Hematopoietic multipotent progenitor cell treated with erythropoietin and hydrocortisone succinate and interleukin-3 and kit ligand, for 6 days (in vitro differentiated cells): ENCODE data around the gene AKAP3.

ENCODE experiments used
- DNase-seq: peaks from one replicate; pipeline ENCODE4 v3.0.0-alpha.2; 2015

The AKAP3 gene

GRCh38 chr12:4648501-4649357, at the start of gene AKAP3, which contains the start of gene NDUFA9:
Gene AKAP3 (minus strand): TSS chr12:4649051. CDS start chr12:4638196, 10,855 bp downstream.
Gene NDUFA9 (plus strand): TSS chr12:4649114. CDS start chr12:4649127, 13 bp downstream.
- DNase-seq = peak; percentile 93

- DNase-seq = no peak
These were observed 41.9 kb upstream of the AKAP3 start for GRCh38 chr12:4690760-4691159.

- no peak for DNase-seq
These were observed 36.5 kb upstream of the AKAP3 start for GRCh38 chr12:4685317-4685716.

- DNase-seq = no peak
These were observed 32.9 kb upstream of the AKAP3 start for GRCh38 chr12:4681732-4682131.

GRCh38 chr12:4679711-4680110, 30.9 kb upstream of the AKAP3 start:
- DNase-seq = no peak

GRCh38 chr12:4665236-4665635, 16.4 kb upstream of the AKAP3 start:
- DNase-seq = no peak

- peak; percentile 24 for DNase-seq
These were observed 15.2 kb upstream of the AKAP3 start for GRCh38 chr12:4663971-4664505.

DNA sequence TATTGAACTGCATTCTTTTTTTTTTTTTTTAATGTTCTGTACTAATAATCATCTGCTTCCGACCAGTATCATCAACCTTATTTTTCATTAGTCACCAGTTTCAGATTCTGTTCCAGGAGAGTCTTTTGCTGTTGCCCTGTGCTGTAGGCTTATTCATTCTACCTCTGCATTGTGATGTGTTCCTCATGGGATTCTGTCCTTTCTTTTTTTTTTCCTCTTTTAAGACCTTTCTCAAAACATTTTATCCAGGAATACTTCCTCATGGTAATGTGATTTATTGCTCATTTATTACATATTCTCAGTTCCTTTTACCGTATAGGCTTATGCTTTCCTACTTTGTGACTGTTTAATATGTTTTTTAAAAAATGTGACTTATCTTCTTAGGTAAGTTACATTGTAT, 4.8 kb upstream of the AKAP3 start:
- no peak for DNase-seq

- DNase-seq = no peak
These were observed 4.4 kb upstream of the AKAP3 start for GRCh38 chr12:4653257-4653656.

DNA sequence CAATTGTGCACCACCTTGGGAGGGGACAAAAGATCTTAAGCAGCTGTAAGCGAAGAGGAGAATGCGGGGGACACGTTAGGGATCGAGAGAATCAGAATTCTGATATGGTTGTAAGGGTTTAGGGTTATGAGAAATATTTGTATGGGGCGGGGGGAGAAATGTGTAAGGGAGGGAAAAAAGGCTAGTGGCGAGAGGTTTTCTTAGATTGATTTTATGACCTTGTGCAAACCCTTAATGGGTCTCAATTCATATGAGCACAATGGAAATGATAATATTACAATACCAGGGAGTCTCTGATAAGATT, 459 bp upstream of the AKAP3 start:
- DNase-seq = no peak

GRCh38 chr12:4648104-4648500, 749 bp downstream of the AKAP3 start:
- peak; percentile 48 for DNase-seq

GRCh38 chr12:4645023-4645422, 3.8 kb downstream of the AKAP3 start:
- no peak for DNase-seq

DNA sequence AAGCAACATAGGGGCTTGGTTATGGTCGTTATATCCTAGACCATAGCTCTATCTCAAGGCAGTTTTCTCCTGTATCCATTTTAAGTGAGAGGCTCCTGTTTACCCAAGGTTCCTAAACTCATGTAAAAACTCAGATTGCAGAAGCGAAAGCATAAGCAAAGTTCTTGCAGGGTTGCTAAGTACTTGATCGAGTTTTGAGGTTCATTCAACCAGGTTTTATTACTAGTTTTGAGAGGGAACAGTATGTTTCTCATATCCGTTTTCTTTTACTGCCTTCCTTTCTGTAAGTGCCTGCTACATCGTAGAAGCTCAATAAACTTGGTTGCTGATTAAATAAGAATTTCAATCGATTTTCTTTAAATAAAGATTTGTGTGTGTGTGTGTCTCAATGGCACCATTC, 5.1 kb downstream of the AKAP3 start:
- DNase-seq = no peak

- no peak for DNase-seq
These were observed 18.6 kb downstream of the AKAP3 start for GRCh38 chr12:4630262-4630661.

- DNase-seq = no peak
These were observed 20.4 kb downstream of the AKAP3 start for GRCh38 chr12:4628406-4628805.

DNA sequence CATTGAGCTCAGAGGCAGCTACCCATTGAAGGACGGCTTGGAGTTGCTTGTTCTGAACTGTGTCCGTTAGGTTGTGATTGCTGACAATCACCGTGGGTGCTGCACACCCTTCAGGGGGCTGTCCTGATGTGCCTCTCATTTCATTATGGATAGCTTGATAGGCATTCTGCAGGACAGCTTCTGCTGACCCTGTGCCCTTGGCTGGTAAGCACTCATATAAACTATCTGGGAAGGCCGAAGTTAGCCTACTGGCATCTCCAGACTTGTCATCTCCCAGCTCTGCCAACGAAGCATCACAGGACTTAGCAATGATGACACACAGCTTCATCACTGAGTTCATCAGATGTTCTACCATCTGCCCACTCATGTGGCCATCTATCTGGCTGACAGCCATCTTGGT, 22.3 kb downstream of the AKAP3 start:
- DNase-seq = no peak

DNA sequence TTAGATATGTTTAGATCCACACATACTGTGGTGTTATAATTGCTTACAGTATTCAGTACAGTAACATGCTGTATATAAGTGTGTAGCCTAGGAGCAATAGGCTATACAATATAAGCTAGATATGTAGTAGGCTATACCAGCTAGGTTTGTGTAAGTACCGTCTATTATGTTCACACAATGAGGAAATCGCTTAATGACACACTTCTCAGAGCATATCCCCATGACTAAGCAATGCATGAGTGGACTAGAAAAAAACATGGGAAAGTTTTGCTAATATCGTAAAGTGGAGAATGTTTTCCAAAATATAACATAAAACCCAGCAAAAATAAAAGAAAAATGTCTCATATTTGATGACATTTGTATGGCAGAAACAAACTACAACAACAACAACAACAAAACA, 27.3 kb downstream of the AKAP3 start:
- DNase-seq = no peak

DNA sequence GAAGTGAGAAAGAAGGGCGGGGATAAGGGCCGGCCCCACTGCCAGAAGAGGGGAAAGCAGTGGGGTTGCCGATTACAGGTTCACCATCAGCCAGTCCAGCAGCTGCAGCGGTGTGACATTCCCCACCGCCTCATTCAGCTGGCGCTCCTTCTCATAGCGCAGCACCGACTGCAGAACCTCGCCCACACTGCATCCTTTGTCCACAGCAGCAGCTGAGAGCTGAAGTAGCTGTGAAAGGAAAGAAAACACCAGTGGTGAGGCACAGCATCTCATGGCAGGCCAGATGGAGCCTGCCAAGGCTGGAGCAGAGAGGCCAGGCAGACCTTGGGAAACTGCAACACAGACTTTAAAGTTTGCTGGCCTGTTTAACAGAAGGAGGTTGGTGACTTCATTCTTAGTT, 33.2 kb downstream of the AKAP3 start:
- no peak for DNase-seq

GRCh38 chr12:4610481-4610880, 38.4 kb downstream of the AKAP3 start:
- no peak for DNase-seq

- no peak for DNase-seq
These were observed 39.8 kb downstream of the AKAP3 start for GRCh38 chr12:4609071-4609470.

DNA sequence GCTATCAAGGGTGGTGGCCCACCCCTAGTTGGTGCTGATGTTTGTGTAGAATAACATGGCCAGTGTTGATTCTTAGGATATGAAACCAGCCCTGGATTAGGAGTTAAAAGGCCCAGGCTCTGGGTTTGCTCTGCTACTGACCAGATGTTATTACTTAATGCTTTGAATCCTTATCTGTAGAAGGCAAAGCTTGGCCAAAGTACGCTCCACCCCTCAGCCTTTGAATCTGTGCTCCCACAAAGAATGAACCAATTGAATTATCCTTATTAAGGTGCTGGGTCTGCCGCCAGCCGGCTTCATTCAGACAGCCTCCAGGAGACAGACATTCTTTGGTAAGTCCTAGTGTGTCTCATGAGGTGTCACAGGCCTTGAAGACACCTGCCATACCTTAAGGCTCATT, 41.8 kb downstream of the AKAP3 start:
- DNase-seq = peak; percentile 6

DNA sequence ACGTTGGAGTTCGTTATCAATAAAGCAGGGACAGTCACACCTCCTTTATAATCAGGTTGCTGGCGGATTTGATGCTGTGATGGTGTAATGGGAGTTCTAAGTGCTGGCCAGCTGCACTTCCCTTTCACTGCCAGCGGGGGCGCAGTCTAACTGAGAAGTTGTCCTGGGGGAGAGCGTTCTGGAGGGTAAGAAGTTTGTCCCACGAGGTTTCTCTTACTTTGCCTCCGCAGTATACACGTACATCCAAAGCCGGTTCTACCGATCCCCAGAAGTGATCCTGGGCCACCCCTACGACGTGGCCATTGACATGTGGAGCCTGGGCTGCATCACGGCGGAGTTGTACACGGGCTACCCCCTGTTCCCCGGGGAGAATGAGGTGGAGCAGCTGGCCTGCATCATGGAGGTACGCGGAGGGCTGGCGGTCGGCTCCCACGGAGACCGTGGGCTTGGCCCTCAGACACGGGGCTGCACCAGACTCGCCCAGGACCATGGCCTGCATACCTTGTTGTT, 44.1 kb downstream of the AKAP3 start:
- DNase-seq = peak; percentile 95

- no peak for DNase-seq
These were observed 44.9 kb downstream of the AKAP3 start for GRCh38 chr12:4603946-4604345.

DNA sequence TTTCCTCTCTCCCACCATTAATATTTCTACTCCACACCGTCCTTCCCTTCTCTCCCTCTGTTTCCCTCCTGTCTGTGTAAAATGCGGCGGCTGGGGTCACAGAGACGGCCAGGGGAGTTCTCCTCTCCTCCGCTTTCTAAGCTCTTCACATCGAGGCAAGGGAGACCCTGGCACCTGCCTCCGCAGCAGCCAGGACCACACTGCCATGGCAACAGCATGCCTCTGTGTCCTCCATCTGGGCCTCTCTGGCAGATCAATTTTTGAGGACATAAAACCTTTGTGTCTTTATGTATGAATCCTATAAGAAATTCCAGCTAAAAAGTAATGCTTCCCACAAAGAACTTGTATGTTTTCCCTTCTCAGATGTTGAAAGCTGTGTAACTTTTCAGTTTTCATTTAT, 45.4 kb downstream of the AKAP3 start:
- DNase-seq = no peak

DNA sequence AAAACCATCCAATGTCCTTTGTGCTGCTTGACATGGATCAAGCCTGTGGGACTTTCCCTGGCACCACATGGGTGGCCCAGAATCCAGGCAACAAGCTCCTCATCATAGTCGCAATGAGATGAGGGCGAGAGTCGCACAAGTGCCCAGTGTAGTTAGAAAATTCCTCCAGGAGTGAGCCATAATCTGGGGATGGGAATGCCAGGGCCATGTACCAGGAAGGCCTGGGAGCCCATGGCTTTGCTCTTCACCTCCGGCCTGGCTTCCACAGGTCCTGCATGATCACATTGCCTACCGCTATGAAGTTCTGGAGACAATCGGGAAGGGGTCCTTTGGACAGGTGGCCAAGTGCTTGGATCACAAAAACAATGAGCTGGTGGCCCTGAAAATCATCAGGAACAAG, 53.0 kb downstream of the AKAP3 start:
- DNase-seq = no peak
